ENCODE measurements around the gene RXYLT1.
"Not testable (repeated sequence)": the region's sequence is repeated elsewhere in the genome, so short reads cannot be mapped to it uniquely, and the experiment has no call there.

RXYLT1 gene

DNA sequence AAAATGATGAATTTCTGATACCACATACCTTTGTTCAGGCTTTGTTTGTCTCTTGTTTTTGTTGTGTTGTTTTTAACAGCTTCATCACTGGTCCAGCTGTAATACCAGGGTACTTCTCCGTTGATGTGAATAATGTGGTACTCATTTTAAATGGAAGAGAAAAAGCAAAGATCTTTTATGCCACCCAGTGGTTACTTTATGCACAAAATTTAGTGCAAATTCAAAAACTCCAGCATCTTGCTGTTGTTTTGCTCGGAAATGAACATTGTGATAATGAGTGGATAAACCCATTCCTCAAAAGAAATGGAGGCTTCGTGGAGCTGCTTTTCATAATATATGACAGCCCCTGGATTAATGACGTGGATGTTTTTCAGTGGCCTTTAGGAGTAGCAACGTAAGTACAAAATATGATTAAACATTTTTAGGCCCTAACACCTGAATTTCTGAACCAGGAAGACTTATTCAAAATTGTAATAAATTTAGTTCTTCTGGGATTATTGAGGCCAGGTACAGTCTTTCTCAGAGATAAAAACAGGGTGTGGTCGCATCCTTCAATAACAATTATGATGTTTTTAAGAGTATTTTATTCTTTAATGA is 22.4 kb downstream of the RXYLT1 start:
- peak; percentile 21 for DNase-seq (ENCODE audit: low read depth)

DNA sequence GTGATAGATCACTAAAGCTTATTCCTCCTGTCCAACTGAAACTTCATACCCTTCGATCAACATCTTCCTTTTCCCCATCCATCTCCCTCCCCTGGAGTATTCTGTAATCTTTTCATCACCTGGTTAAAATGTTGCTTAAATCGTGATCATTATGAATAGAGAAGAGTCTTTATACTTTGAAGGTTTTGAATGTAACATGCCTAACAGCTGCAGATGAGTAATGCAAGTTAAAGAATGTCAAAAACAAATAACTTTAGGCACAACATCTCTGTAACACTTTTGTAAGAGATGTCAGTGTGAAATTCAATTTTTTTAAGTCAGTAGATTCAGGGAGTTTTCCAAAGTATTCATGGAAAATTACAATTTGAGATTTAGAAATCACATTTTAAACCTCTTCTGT is 25.0 kb downstream of the RXYLT1 start:
- DNase-seq (ENCODE audit: low read depth), result peak; percentile 31

DNA sequence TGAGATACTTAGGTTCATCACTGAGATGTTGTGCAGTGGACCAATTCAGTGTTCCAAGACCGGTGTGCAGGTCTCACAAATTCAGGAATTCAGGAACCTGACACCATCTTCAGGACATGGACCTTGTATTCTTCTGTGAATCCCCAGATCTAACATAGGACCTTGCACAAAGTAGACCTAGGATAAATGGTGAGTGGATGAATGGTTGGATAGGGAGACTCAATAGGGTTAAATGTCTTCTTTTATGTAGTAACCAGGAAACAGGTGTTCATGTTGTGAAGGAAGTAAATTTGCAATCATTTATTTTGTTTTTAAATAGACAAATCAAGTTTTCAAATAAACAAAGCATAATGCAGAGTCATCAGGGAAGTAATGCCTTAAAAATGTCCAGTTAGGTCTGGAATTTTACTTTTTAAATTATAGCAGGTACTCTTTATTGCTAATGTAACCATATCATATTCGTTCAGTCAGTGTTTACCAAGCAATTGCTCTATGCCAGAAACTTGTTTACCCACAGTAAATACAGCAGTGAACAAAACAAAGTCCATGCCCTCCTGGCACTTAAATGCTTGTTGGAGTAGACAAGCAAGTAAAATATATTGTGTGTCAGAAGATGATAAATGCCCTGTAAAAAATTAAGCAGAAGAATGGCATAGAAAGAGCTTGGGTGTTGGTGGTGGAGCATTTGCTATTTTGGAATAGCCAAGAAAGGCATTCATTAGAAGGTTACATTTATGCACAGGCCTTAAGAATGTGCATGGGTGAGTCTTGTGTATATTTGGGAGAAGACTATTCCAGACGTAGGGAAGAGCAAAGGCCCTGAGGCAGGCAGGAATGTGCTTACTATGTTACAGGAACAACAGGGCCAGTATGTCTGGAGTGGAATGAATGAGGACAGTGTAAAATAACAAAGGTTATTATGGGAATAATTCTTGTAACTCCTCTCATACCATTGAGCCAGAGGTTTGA is 26.3 kb downstream of the RXYLT1 start:
- DNase-seq (ENCODE audit: low read depth), result no peak

DNA sequence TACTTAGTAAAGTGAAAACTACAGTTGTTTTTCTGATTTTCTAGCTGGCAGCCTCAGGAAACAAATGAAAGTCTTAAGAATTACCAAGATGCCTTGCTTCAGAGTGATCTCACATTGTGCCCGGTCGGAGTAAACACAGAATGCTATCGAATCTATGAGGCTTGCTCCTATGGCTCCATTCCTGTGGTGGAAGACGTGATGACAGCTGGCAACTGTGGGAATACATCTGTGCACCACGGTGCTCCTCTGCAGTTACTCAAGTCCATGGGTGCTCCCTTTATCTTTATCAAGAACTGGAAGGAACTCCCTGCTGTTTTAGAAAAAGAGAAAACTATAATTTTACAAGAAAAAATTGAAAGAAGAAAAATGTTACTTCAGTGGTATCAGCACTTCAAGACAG is 28.9 kb downstream of the RXYLT1 start:
- no peak for DNase-seq (ENCODE audit: low read depth)

DNA sequence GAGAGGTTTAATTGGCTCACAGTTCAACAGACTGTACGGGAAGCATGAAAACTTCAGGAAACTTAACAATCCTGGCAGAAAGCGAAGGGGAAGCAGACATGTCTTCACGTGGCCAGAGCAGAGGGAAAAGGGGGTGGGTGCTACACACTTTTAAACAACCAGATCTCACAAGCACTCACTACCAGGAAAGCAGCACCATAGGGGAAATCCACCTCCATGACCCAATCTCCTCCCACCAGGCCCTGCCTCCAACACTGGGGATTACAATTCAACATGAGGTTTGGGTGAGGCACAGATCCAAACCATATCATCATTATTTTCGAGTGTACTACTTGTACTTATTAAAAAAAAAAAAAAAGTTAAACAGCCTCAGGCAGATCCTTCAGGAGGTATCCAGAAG is 29.9 kb downstream of the RXYLT1 start:
- DNase-seq (ENCODE audit: low read depth), result no peak

DNA sequence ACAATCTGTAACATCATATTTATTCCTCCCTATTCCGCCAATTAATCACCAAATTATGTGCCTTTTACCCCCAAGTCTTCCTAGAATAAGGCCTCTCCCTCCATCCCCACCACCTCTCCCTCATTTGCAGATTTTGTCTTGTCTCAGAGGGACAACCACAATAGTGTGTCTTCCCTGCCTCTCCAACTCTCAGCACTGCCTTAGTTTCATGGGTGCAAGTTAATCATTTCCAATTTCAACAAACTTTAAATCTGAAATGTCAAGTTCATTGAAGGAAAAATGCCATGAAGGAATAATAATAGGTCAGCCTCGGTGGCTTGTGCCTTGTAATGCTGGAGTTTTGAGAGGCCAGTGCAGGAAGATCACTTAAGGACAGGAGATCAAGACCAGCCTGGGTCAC is 31.6 kb downstream of the RXYLT1 start:
- no peak for DNase-seq (ENCODE audit: low read depth)

DNA sequence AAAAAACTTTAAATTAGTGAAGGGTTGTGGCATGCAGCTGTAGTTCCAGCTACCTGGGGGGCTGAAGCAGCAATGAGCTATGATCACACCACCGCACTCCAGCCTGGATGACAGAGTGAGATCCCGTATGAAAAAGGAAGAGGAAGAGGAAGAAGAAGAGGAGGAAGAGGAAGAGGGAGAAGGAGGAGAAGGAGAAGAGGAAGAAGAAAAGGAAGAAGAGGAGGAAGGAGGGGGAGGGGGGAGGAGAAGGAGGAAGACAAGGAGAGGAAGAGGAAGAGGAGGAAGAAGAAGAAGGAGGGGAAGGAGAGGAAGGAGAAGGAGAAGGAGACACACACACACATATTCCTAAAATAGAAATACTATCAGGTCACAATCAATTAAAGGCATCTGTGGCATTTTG is 32.0 kb downstream of the RXYLT1 start:
- no peak for DNase-seq (ENCODE audit: low read depth)

DNA sequence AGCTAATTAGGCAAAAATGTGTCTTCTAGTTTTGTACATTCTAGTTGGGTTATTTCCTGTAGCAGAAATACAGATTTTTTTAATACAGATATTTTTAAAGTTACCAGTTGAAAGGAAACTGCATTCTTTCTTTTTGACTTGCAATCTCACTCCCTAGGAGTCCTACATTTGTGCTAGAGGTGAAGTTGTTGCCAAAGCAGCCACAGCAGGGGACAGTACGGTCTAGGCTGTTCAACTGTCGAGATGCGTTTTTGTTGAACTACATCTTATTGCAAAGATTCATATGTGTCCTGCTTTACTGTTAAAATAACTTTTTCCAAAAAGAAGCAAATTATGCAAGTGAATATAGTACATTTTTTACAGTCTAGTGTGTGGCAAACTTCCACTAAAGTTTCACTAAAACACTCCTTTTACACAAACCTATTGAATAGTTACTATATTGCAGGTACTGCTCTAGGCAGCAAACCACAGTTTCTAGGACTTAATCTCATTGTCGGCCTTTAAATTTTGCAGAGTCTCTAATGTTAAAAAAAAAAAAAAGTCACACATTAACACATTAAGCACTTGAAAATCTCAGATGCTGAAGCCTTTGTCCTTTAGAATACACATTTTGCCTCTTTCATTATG is 34.5 kb downstream of the RXYLT1 start:
- DNase-seq (ENCODE audit: low read depth), result no peak

DNA sequence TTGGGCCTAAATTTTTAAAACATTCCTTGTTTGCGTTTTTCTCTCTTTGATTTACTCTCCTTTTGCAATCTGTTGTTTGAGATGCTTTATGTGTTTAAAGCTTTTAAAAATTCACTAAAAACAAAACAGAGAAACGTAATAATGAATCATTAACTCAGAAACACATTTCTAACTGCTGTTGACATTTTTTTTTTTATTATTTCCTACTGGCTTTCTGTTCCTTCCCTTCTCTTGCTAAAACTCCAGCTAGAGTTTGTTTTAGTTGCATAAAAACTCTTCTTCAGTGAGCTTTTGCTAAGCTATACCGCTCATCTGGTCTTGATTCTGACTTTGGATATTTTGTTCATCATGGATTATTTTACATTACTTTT is 35.8 kb downstream of the RXYLT1 start:
- DNase-seq (ENCODE audit: low read depth), result no peak

DNA sequence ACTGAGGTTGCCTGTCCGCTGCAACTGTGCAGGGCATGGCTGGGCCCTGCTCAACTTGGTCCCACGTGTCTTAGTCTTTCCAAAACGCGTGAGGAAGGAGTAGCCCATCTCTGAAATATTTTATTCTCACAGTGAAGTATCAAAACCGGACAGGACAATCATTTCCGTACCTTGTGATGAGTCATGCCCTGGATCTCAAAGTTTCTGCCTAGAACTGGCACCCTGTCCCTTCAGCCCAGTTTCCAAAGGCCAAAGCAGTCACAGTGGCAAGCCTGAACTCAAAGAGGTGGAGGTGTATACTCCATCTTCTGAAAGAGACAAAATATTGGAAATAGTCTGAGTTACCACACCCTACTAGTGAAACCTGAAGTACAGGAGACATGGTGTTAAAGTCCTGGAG is 36.3 kb downstream of the RXYLT1 start:
- DNase-seq (ENCODE audit: low read depth), result no peak

DNA sequence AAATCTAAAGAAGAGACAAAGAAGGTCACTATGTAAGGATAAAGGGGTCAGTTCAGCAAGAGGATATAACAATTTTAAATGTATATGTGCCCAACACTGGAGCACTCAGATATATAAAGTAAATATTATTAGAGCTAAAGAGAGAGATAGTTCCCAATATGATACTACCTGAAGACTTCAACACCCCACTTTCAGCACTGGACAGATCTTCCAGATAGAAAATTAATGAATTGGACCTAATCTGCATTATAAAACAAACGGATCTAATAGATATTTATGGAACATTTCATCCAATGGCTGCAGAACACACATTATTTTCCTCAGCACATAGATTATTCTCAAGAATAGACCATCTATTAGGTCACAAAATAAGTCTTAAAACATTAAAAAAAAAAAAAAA is 40.7 kb downstream of the RXYLT1 start:
- DNase-seq (ENCODE audit: low read depth), result no peak

DNA sequence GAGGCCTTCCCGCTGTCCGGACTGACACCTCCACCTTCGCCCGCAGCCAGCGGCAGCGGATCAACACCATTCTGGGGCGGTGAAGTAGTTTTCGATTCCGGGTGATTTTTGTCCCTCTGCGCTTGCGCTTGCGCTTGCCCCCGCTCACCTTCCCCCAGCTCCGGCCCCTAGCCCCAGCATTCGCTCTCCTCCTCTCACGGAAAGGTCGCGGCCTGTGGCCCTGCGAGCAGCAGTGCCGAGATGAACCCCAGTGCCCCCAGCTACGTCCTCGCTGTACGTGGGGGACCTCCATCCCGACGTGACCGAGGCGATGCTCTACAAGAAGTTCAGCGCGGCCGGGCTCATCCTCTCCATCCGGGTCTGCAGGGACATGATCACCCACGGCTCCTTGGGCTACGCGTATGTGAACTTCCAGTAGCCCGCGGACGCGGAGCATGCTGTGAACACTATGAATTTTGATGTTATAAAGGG is 42.1 kb downstream of the RXYLT1 start:
- DNase-seq (ENCODE audit: low read depth), result peak; percentile 44

DNA sequence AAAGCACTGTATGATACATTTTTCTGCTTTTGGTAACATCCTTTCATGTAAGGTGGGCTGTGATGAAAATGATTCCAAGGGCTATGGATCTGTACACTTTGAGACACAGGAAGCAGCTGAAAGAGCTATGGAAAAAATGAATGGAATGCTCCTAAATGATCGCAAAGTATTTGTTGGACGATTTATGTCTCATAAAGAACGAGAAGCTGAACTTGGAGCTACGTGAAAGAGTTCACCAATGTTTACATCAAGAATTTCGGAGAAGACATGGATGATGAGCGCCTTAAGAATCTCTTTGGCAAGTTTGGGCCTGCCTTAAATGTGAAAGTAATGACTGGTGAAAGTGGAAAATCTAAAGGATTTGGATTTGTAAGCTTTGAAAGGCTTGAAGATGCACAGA is 42.6 kb downstream of the RXYLT1 start:
- DNase-seq (ENCODE audit: low read depth), result peak; percentile 71

DNA sequence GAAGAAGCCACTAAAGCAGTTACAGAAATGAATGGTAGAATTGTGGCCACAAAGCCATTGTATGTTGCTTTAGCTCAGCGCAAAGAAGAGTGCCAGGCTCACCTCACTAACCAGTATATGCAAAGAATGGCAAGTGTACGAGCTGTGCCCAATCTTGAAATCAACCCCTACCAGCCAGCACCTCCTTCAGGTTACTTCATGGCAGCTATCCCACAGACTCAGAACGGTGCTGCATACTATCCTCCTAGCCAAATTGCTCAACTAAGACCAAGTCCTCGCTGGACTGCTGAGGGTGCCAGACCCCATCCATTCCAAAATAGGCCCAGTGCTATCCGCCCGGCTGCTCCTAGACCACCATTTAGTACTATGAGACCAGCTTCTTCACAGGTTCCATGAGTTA is 43.3 kb downstream of the RXYLT1 start:
- DNase-seq (ENCODE audit: low read depth), result no peak

DNA sequence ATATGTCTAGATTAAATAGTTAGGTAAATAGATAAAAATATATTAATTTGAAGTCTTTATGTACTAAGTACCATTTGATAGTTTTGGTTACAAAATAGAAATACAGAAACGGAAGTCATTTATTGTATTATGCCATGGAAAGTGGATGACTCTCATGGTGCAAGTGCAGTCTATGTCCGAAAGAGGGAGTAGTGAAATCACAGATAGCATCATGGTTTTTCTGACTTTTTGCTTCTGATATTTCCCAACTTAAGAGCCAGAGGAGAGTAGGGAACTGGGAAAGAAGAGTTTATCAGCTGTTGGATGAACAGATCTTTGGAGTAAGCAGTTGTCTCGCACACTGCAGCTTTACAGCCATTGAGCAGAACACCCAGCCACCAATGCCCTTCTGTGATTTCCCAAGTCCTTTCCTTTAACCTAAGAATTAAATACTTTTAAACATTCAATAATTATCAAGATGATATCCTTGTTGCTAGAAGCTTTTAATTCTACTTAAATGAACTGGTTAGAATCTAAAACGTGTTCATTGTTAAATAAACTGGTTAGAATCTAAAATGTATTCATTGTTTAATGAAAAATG is 46.4 kb downstream of the RXYLT1 start:
- DNase-seq (ENCODE audit: low read depth), result peak; percentile 77

DNA sequence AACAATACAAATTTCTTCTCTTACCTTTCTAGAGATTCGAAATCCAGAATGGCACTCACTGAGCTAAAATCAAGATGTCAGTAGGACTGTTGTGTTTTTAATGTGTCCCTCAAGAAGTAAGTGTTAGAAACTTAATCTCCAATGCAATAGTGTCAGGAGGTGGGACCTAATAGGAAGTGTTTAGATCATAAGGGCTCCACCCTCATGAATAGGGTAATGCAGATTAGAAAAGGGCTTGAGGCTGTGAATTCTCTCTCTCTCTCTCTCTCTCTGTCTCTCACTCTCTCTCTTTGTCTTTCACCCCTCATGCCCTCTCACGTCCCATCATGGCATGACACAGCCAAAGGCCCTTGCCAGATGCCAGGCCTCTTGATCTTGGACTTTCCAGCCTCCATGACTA is 49.2 kb downstream of the RXYLT1 start:
- no peak for DNase-seq (ENCODE audit: low read depth)

DNA sequence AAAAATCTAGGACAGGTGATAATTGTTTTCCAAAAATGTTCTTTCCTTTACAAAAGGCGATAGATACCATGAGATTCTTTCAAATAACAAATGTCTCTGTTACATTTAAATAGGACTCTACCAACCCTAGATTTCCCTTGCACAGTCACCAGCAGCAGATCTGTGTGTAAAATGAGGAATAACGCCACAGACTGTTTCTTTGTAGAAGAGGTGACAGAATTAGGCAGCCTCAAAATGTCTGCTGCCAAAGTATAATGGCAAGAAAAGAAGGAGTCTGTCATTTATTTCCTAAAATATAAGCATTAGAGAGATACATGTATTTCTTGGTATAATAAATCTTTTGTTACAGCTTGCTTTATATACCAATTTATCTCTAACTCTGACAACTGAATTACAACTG is 56.3 kb downstream of the RXYLT1 start:
- no peak for DNase-seq (ENCODE audit: low read depth)

DNA sequence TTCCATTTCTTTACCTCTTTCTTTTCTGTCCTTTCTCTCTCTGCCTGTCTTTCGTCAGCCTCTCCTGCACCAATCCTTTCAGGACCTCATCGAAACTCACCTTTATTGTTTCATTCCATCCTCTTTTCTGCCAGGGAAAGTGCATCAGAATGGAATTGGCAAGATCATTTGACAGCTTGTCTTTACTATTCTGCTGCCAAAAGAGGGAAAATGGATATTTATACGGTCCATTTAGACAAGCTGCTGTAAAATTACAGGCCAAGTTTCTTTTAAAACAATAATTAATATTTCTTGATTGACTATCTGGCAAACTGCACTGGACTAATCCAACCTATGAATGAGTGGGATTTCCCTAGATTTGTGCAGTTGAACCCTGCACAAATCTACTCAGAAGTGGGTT is 57.2 kb downstream of the RXYLT1 start:
- DNase-seq (ENCODE audit: low read depth), result no peak

DNA sequence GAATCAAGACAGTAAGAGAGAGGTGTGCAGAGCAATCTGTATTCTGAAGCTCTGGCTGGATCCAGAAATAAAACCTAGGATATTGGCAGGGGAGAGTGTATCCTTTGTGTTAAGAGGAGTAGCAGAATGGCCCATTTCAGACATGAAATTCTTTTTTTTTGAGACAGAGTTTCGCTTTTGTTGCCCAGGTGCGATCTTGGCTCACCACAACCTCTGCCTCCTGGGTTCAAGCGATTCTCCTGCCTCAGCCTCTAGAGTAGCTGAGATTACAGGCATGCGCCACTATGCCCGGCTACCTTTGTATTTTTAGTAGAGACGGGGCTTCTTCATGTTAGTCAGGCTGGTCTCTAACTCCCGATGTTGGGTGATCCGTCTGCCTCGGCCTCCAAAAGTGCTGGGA is 58.7 kb downstream of the RXYLT1 start:
- DNase-seq (ENCODE audit: low read depth), result no peak

DNA sequence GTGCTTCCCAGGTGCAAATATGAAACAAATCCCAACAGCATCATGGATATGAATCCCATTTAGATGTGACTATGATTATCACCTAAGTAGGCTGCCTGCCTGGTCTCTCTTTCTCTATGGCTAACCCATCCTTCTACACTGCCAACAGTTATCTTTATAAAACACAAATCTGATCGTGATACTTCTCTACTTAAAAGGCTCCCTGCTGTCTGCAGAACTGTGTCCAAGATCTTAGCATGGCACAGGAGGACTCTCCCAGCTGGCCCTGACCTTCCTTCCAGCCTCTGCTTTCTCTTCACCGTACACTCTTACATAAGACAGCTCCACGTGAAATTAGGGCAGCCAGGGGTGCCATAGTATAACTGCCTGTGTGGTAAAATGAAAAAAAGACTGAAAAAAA is 61.3 kb downstream of the RXYLT1 start:
- no peak for DNase-seq (ENCODE audit: low read depth)

DNA sequence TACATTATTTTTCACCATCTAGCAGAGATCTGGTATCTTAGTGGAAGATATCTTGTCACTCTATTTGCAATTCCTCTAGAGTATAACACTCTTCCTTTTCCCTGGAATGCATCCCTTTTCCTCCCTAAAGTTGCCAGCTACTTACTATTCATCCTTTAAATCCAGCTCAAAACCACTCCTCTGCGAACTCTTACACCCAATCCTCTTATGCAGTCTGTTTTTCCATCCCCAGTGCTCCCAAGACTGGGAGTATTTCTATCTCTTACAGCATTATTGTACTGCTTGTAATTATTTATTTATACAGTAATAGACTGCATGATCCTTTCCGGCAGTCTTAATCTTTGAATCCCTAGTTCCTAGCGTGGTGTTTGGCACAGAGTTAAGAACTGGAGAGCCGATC is 61.9 kb downstream of the RXYLT1 start:
- no peak for DNase-seq (ENCODE audit: low read depth)

DNA sequence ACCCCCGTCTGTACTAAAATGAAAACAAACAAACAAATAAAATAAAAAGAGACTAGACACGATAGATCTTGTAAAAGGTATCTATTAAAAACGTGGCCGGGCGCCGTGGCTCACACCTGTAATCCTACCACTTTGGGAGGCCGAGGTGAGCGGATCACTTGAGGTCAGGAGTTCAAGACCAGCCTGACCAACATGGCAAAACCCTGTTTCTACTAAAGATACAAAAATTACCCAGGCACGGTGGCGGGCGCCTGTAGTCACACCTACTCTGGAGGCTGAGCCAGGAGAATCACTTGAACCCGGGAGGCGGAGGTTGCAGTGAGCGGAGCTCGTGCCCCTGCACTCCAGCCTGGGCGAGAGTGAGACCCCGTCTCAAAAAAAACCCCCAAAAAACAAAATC is 63.0 kb downstream of the RXYLT1 start:
- DNase-seq (ENCODE audit: low read depth), result not testable (repeated sequence)

DNA sequence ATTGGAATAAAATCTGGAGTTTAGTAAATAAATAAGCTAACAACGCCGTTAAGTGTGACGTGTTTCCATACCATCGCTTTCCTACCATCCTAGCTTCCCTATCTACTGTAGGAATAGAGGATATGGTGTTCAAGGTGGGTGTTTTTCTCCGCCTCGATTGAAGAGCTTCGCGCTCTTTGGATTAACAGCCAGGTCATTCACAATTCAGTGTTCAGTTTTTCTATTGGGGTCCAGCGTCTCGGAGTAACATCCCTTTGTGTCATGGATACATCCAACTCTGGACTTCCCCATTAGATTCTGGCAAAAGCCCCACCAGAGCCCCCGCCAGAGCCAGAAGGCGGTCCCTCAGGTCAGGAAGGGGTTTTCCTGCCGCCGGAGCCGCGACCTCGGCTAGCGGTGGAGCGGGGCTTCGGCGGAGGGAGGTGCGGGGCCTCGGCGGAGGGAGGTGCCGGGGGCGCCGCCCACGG is 63.6 kb downstream of the RXYLT1 start:
- DNase-seq (ENCODE audit: low read depth), result no peak
